ENCODE measurements around the gene MAEA.

GRCh38 chr4:1260418-1261106 is 29.1 kb upstream of the MAEA start:
- no peak for TF ChIP-seq CTCF (IDR thresholded peaks at IDR 0.05; ENCODE audit: low read depth, low read length)
- TF ChIP-seq EZH2phosphoT487 (IDR thresholded peaks at IDR 0.05; ENCODE audit: low read depth) = no peak

Data from OCI-LY3 (cell line).